IMR-90 (cell line): ENCODE results near the gene ACBD3. TPM values are rescaled to one million over a fixed set of nuclear protein-coding genes. Genes with fewer than 3 reads are reported as not detected.

Source experiments
- ATAC-seq: fragments of 200-7000 bp; cut with Tn5 transposase; 2 replicates; pipeline ENCODE4 v1.9.1; 2020; ENCODE audit warnings: low read depth, mild to moderate bottlenecking, moderate library complexity
- BruUV-seq: library from RNA; stranded (reverse); fragments of 400-500 nt; replicated peaks from 2 replicates; lab custom pipeline; 2021; lab: Mats Ljungman, UMichigan
- CTCF ChIA-PET: fragments of 300-600 bp; formaldehyde crosslinking; extraction: SDS; loops from one replicate; lab custom pipeline; 2021; ENCODE audit warnings: antibody characterized with exemption; lab: Yijun Ruan, JAX
- POLR2A ChIA-PET: fragments of 300-600 bp; sonication (Branson Sonifier 250); formaldehyde crosslinking; loops from one replicate; lab custom pipeline; 2022; ENCODE audit warnings: antibody characterized with exemption; ENCODE audit not compliant: unreplicated experiment; lab: Charles Lee
- DNase-seq: peaks from one replicate; pipeline ENCODE4 v3.0.0; 2013
- H2AFZ ChIP-seq: replicated peaks from 2 replicates; pipeline ENCODE3; 2013; ENCODE audit warnings: low read length, mild to moderate bottlenecking; ENCODE audit not compliant: poor library complexity
- H2AK5ac ChIP-seq: 2 replicates; pipeline ENCODE4 v1.6.1; 2013; ENCODE audit warnings: low read depth, low read length, inconsistent platforms
- H2AK9ac ChIP-seq: replicated peaks from 2 replicates; pipeline ENCODE3; 2013; ENCODE audit warnings: mild to moderate bottlenecking, low read depth, low read length, moderate library complexity; ENCODE audit not compliant: poor library complexity
- H2BK120ac ChIP-seq: 2 replicates; pipeline ENCODE4 v1.6.1; 2013; ENCODE audit warnings: low read depth, low read length, inconsistent platforms
- H2BK15ac ChIP-seq: 3 replicates; pipeline ENCODE4 v1.6.1; 2013; ENCODE audit warnings: low read depth, low read length, inconsistent platforms
- H2BK20ac ChIP-seq: 2 replicates; pipeline ENCODE4 v1.6.1; 2013; ENCODE audit warnings: low read depth, mild to moderate bottlenecking, inconsistent platforms, low read length, moderate library complexity
- H2BK5ac ChIP-seq: 2 replicates; pipeline ENCODE4 v1.6.1; 2013; ENCODE audit warnings: mild to moderate bottlenecking, low read depth, low read length, inconsistent platforms; ENCODE audit not compliant: poor library complexity, severe bottlenecking
- H3K14ac ChIP-seq: replicated peaks from 2 replicates; pipeline ENCODE4 v1.6.1; 2013; ENCODE audit warnings: low read depth, low read length, inconsistent platforms
- H3K18ac ChIP-seq: 2 replicates; pipeline ENCODE4 v1.6.1; 2013; ENCODE audit warnings: low read depth, low read length, control low read depth
- H3K23ac ChIP-seq: 2 replicates; pipeline ENCODE4 v1.6.1; 2013; ENCODE audit warnings: low read depth, low read length, inconsistent platforms
- H3K27ac ChIP-seq: 2 replicates; pipeline ENCODE4 v1.5.1; 2013; ENCODE audit warnings: mild to moderate bottlenecking, control low read depth, low read length; ENCODE audit not compliant: insufficient read depth
- H3K27me3 ChIP-seq: 2 replicates; pipeline ENCODE4 v1.6.1; 2013; ENCODE audit warnings: low read length; ENCODE audit not compliant: control insufficient read depth, insufficient read depth
- H3K36me3 ChIP-seq: 2 replicates; pipeline ENCODE4 v1.6.1; 2013; ENCODE audit warnings: low read length, mixed read lengths; ENCODE audit not compliant: control insufficient read depth, insufficient read depth
- H3K4ac ChIP-seq: 2 replicates; pipeline ENCODE4 v1.6.1; 2013; ENCODE audit warnings: low read depth, low read length, inconsistent platforms
- H3K4me1 ChIP-seq: 2 replicates; pipeline ENCODE4 v1.6.1; 2013; ENCODE audit warnings: low read length, mixed read lengths; ENCODE audit not compliant: control insufficient read depth, insufficient read depth
- H3K4me2 ChIP-seq: 2 replicates; pipeline ENCODE4 v1.6.1; 2013; ENCODE audit warnings: low read depth, mild to moderate bottlenecking, control low read depth, low read length, moderate library complexity
- H3K4me3 ChIP-seq: 2 replicates; pipeline ENCODE4 v1.5.1; 2013; ENCODE audit warnings: low read depth, mild to moderate bottlenecking, control low read depth, low read length, moderate library complexity; ENCODE audit not compliant: insufficient read depth
- H3K56ac ChIP-seq: 2 replicates; pipeline ENCODE4 v1.6.1; 2013; ENCODE audit warnings: low read length, inconsistent platforms; ENCODE audit not compliant: insufficient read depth; ENCODE audit errors: extremely low read depth
- H3K79me1 ChIP-seq, 2 experiments: 2 replicates each; pipeline ENCODE4 v1.6.1; 2013; ENCODE audit warnings: low read length in 2 of 2, inconsistent platforms in 1 of 2, low read depth in 1 of 2
- H3K9ac ChIP-seq: 2 replicates; pipeline ENCODE4 v1.6.1; 2013; ENCODE audit warnings: low read depth, low read length, control low read depth
- H3K9me1 ChIP-seq: 2 replicates; pipeline ENCODE4 v1.6.1; 2013; ENCODE audit warnings: low read length, inconsistent platforms; ENCODE audit not compliant: insufficient read depth
- H3K9me3 ChIP-seq: 2 replicates; pipeline ENCODE4 v1.6.1; 2013; ENCODE audit warnings: low read length; ENCODE audit not compliant: control insufficient read depth, insufficient read depth
- H4K20me1 ChIP-seq: 2 replicates; pipeline ENCODE4 v1.6.1; 2013; ENCODE audit warnings: low read length, inconsistent platforms; ENCODE audit not compliant: insufficient read depth
- H4K5ac ChIP-seq: 2 replicates; pipeline ENCODE4 v1.6.1; 2013; ENCODE audit warnings: mild to moderate bottlenecking, low read depth, low read length, control low read depth
- H4K8ac ChIP-seq, 2 experiments: 2 replicates each; pipeline ENCODE4 v1.6.1; 2013; ENCODE audit warnings: low read depth in 2 of 2, low read length in 2 of 2, control low read depth in 1 of 2, inconsistent platforms in 1 of 2
- H4K91ac ChIP-seq: 2 replicates; pipeline ENCODE4 v1.6.1; 2013; ENCODE audit warnings: low read depth, low read length, inconsistent platforms; ENCODE audit not compliant: insufficient read depth
- FOS ChIP-seq: fragments of 150-350 bp; IDR thresholded peaks from 2 replicates; pipeline ENCODE4 v1.6.1; 2016; ENCODE audit warnings: low read depth, low read length
- RCOR1 ChIP-seq: IDR thresholded peaks from 2 replicates; pipeline ENCODE4 v1.6.1; 2012; ENCODE audit warnings: mild to moderate bottlenecking, low read length, improper control_type of control experiment; ENCODE audit not compliant: insufficient replicate concordance
- RFX5 ChIP-seq: IDR thresholded peaks from 2 replicates; pipeline ENCODE4 v1.8.0; 2012; ENCODE audit warnings: low read depth, mild to moderate bottlenecking, low read length, moderate library complexity
- SMC3 ChIP-seq: fragments of 150-350 bp; IDR thresholded peaks from 2 replicates; pipeline ENCODE4 v1.6.1; 2016; ENCODE audit warnings: low read depth, mild to moderate bottlenecking, antibody characterized with exemption, low read length, moderate library complexity
- WGBS, 2 experiments: methylation state at CpG; one replicate each; pipeline versions ENCODE4 v1.1.5 to v1.1.7; 2013; ENCODE audit warnings: missing lambda C conversion rate in 2 of 2; ENCODE audit not compliant: insufficient read length in 1 of 2; ENCODE audit errors: extremely low coverage in 2 of 2; 5-methylcytosine and 5-hydroxymethylcytosine counted together
- dilution Hi-C: fragments of 300-500 bp; cut with HindIII; formaldehyde crosslinking; loops from one replicate; pipeline ENCODE4 v1.14.3; 2018; ENCODE audit warnings: low sequenced_read_pairs; ENCODE audit not compliant: unreplicated experiment
- in situ Hi-C: fragments of 300-500 bp; cut with MboI; formaldehyde crosslinking; loops from 3 replicates; pipeline ENCODE4 v1.14.3; 2019; ENCODE audit warnings: low sequenced_read_pairs, inconsistent platforms, mixed read lengths
- intact Hi-C: fragments of 100-400 bp; cut with micrococcal nuclease; formaldehyde crosslinking; loops from 2 replicates; pipeline ENCODE4 v1.10.0; 2022
- polyA plus RNA-seq, 3 experiments: library from polyadenylated mRNA; depleted of rRNA; stranded (reverse); fragments of >200 nt; gene quantifications; 2 replicates each; pipeline ENCODE4 v1.2.3, GENCODE V29; 2012; ENCODE audit warnings: low replicate concordance in 1 of 3
- total RNA-seq: library from RNA; depleted of rRNA; stranded (reverse); fragments of >200 nt; gene quantifications from 2 replicates; pipeline ENCODE4 v1.2.3, GENCODE V29; 2012
- TF ChIP-seq, protein P1 (sequence below): fragments of 150-350 bp; IDR thresholded peaks from 2 replicates; pipeline ENCODE4 v1.6.1; 2017; ENCODE audit warnings: mild to moderate bottlenecking, antibody characterized with exemption, low read length, low read depth

Gene ACBD3
- total and polyA plus RNA-seq, 2 of the 4 experiments (the other 2 are of a cell fraction), result 30.3 to 59.7 TPM

DNA sequence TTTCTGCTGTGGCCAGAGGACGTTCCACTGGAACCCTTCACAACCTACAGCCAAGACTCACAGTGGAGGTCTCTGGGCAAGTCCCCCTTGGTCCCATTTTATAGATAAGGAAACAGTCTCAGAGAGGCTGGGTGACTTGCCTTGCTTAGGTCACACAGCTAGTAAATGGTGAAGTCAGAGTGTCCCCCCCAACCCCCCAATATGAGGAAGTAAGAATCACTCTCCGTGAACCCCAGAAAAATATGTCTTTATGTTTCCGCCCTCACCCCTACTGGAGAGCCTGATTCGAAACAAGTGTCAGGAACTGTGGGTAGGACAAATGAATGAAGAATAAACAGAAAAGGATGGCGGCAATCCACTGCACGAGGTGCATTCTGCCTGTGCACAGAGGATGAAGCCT, 67.4 kb downstream of the ACBD3 start:
- Histone ChIP-seq H4K20me1 (no peaks in the 10 kb centered on the region), H3K4me3 (no peak overlapping the region), H3K4me2 (no peak overlapping the region), H4K8ac (no peak overlapping the region), H2BK15ac (no peak overlapping the region), H3K14ac (no peak overlapping the region), H3K79me1 (no peaks in the 10 kb centered on the region), H4K5ac (no peak overlapping the region), H3K9me3 (no peaks in the 10 kb centered on the region), H3K27ac (no peak overlapping the region), H4K91ac (no peak overlapping the region), H3K56ac (no peak overlapping the region), H3K36me3 (no peaks in the 10 kb centered on the region), H3K23ac (no peak overlapping the region), H2BK20ac (no peak overlapping the region), H3K18ac (no peak overlapping the region), H2BK120ac (no peak overlapping the region), H3K27me3 (peaks cover 3% of the 10 kb centered on the region; the same call in 1 of the 2 replicates), H3K4me1 (peaks cover 2% of the 10 kb centered on the region; the same call in 1 of the 2 replicates), H2AFZ (no peak overlapping the region), H3K9ac (no peak overlapping the region), H2AK5ac (no peak overlapping the region), H3K4ac (no peak overlapping the region), H3K9me1 (no peaks in the 10 kb centered on the region), H2AK9ac (no peak overlapping the region), H2BK5ac (no peak overlapping the region)
- ChIA-PET CTCF (interaction anchor here (0.7 to 1.2 kb wide), 2 partner anchors 54 to 56 kb away, joined by 4 to 6 read pairs; no protein-coding TSS in a partner anchor), POLR2A (no interaction called here)
- in situ Hi-C loops, result no loop called here
- dilution Hi-C loops, result no loop called here
- BruUV-seq, result no TSS peak
- WGBS, 2 experiments, result 90% methylated on average over 2 of the region's 6 CpGs; no CpG with 5 or more reads in 1 of the 2 experiments
- ATAC-seq (no peak), DNase-seq (no peak)
- no peak for TF ChIP-seq FOS
- TF ChIP-seq, protein P1, sequence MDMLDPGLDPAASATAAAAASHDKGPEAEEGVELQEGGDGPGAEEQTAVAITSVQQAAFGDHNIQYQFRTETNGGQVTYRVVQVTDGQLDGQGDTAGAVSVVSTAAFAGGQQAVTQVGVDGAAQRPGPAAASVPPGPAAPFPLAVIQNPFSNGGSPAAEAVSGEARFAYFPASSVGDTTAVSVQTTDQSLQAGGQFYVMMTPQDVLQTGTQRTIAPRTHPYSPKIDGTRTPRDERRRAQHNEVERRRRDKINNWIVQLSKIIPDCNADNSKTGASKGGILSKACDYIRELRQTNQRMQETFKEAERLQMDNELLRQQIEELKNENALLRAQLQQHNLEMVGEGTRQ, result no peak
- no peak for TF ChIP-seq RFX5
- no peak for TF ChIP-seq SMC3
- TF ChIP-seq RCOR1, result no peak
- intact Hi-C loops, result no loop called here
